ENCODE measurements around the gene SLC25A25.
A peak's percentile ranks its signal among the peaks of the same experiment; 100 is the strongest.

Gene SLC25A25

DNA sequence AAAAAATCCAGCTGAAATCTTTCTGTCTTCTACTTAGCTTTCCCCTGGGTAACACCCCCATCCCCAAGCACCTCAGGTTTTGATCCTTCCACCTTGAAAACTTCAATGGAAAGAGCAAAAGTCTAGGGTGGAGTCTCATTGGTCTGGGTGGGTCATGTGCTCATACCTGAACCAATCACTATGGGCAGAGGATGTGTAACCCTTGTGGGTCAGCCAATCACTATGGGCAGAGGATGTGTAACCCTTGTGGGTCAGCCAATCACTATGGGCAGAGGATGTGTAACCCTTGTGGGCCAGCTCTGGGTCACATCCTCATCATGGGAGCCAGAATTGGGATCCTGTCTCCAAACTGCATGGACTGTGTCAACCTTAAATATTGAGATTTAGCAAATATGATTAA is 19.4 kb upstream of the SLC25A25 start:
- no peak overlapping the region for H3K4me3 ChIP-seq
- H3K27ac ChIP-seq = no peak overlapping the region

DNA sequence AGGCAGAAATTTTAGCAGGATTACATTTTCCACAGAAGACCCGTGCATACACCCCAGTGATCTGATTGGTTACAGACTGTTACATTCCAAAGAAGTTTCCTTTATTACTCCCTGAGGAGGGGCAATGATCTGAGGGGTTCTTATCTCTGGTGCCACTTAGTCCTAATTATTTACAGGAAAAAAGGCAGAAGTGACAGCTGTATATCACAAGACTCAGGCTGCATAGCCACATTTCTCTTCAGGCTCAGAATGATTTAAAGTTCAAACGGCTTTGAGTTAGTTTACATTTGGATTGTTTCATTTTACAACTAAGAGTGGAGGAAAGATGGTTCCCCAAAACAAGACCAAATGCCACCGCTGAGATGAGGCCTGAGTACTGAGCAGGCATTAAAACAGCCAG is 18.2 kb upstream of the SLC25A25 start:
- no peak overlapping the region for H3K27ac ChIP-seq

DNA sequence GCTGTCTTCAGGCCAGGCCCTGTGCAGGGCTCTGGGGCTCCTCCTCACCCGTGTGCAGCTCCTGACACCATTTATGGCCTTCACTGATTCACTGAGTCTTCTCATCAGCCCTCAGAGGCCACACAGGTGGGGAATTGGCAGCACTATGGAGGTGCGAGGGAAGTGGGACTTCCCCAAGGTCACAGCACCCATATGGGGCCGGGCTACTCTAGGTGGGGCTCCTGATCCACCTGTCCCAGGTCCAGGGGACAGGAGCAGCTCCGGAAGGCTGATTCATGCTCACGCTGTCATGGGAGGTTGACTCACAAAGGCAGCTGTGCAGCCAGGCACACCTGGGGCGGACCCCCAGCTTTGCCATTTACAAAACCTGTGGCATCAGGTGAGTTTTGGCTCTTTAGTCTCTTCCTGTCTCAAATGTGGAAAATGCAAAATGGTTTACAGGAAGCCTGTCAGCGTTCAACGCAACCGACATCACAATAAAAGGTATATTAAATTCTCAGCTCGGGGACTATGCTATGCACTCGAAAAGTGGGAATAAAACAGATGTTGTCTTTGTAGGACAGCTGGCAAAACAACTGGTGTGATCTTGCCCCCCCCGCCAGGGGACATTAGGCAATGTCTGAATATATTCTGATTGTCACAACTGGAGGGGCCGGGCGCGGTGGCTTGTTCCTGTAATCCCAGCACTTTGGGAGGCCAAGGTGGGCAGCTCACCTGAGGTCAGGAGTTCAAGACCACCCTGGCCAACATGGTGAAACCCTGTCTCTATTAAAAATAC is 15.9 kb upstream of the SLC25A25 start:
- Histone ChIP-seq H3K27ac (peak overlapping the region in 10 of 21 experiments; percentile 1 to 73 (median 41)), H3K4me3 (no peak overlapping the region)

More for the DNA sequence above, 18.2 kb upstream of the SLC25A25 start:
- no peak overlapping the region for H3K4me3 ChIP-seq

DNA sequence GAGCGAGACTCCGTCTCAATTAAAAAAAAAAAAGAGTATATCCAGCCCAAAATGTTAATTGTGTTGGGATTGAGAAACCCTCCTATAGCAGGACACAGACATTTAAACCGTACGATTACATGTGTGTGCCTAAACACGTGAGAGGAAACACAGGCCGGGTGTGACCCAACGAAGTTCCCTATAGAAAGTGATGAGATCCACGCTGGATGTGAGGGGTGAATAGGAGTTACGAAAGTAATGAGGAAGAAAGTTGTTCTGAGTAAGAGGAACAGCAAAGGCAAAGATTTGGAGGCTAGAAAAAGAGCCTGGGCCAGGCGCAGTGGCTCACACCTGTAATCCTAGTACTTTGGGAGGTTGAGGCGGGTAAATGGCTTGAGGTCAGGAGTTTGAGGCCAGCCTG is 14.5 kb upstream of the SLC25A25 start:
- no peak overlapping the region for H3K4me3 ChIP-seq
- peak overlapping the region in 7 of 21 experiments; percentile 9 to 47 (median 43) for H3K27ac ChIP-seq

DNA sequence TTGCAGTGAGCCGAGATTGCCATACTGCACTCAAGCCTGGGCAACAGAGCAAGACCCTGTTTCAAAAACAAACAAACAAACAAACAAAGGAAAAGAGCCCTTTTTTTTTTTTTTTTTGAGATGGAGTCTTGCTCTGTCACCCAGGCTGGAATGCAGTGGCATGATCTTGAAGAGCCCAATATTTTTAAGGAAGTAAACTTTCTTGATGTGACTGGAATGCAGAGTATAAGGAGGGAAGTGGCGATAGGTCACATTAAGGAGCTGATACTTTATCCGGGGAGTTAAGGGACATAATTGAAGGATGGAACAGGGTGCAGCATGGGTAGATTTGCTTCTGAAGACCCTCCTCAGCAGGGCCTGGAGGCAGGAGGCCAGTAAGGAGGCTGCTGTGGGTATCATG is 13.9 kb upstream of the SLC25A25 start:
- Histone ChIP-seq H3K4me3 (no peak overlapping the region), H3K27ac (peak overlapping the region in 7 of 21 experiments; percentile 9 to 47 (median 43))

DNA sequence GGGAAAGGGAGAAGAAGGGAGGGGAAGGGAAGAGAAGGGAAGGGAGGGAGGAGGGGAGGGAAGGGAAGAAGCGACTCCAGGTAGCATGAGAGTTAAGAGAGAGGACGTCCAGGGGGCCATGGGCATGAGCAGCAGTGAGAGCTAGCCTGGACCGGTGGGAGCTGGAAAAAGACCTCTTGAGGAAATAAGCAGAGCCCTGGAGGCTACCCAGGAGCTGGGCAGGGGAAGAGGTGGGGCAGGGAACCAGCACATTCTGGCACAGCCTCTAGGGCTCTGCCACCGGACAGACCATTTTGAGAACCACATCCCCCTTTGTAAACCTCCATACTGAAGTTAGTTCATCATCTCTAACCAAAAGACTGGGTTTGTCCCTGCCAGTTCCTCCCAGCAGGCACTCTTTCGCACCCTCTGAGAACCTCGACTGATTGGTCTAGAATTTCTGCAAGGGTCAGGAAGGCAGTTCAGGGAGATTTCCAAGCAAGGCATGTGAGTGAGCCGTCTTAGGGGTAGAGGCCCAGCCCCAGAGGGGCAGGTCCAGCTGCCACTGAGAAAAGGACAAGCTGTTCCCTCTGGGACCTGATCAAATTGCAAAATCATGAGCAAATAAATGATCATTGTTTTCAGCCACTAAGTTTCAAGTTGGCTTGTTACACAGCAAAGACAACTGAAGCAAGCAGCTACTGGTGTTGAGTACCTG is 12.5 kb upstream of the SLC25A25 start:
- no peak overlapping the region for H3K4me3 ChIP-seq
- H3K27ac ChIP-seq = peak overlapping the region in 11 of 21 experiments; percentile 10 to 56 (median 32)

DNA sequence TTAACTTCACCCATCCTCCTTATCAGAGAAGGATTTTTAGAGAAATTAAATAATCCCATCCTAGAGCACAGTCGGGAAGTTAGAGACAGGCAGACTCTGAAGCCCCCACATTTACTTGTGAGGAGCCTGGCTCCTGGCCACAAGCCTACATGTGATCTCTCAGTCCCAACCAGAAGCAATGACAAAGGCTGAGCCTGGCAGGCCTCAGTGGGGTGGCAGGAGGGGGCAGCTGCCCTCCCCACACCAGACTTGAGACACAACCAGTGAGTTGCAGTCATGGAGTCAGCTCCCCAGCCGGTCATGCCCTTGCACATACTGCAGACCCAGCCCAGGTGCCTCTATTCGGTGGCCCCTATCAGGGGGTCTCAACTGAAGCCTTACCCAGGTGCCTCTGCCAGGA is 11.9 kb upstream of the SLC25A25 start:
- Histone ChIP-seq H3K4me3 (no peak overlapping the region), H3K27ac (peak overlapping the region in 10 of 21 experiments; percentile 7 to 56 (median 23))

DNA sequence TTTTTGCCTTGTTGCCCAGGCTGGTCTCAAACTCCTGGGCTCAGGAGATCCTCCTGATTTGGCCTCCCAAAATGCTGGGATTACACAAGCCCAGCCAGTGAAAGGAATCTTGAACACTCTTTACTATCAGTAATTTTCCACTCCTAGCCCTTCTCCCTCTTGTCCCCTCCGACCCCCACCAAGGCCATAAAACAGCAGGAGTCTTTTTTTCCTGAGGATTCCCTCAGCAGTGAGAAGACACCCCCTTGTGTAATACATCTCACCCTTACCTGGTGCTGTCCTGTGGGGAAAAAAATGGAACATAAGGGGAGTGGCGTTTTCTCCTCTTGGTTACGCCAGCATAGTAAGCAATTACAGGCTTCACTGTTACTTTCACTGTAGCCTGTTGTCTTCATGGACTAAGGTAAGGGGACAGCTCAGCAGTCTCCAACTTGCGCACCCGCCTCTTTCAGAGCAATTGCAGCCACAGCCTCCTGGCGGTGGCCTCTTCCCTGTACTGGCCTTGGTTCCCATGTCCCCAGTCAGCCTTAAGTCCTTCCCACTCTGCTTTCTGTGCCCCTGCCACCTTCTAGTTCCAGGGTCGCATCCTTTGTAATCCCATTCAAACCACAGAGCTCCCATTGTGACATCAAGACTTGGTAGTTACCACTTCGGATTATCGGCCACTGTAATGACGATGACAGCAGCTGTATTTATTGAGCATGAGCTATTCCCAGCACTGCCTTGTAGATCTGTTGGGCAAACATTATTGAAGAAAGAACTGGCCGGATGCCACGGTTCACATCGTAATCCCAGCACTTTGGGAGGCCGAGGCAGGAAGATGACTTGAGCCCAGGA is 10.9 kb upstream of the SLC25A25 start:
- H3K27ac ChIP-seq = peak overlapping the region in 3 of 21 experiments; percentile 3 to 42 (median 11)
- no peak overlapping the region for H3K4me3 ChIP-seq

DNA sequence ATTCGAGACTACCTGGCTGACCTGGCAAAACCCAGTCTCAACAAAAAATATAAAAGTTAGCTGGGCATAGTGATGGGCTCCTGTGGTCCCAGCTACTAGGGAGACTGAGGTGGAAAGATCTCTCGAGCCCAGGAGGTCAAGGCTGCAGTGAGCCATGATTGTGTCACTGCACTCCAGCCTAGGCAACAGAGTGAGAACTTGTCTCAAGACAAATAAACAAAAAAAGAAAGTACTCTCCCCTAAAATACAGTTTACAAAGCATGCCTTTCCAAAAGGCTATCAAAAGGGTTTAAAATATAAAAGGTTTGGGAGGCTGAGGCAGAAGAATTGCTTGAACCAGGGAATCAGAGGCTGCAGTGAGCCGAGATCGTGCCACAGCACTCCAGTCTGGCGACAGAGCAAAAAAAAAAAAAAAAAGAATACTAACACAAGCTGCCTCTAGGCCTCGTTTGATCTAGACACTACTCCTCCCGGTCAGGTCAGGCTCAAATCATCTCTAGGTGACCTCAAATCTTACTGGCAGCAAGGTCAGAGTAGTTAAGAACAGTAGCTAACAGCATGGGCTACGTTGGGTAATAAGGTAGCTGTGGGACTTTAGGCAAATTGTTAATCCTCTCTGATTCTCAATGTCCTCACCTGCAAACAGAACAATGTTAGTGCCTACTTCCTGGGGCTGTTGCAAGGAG is 10.2 kb upstream of the SLC25A25 start:
- Histone ChIP-seq H3K4me3 (no peak overlapping the region), H3K27ac (no peak overlapping the region)

DNA sequence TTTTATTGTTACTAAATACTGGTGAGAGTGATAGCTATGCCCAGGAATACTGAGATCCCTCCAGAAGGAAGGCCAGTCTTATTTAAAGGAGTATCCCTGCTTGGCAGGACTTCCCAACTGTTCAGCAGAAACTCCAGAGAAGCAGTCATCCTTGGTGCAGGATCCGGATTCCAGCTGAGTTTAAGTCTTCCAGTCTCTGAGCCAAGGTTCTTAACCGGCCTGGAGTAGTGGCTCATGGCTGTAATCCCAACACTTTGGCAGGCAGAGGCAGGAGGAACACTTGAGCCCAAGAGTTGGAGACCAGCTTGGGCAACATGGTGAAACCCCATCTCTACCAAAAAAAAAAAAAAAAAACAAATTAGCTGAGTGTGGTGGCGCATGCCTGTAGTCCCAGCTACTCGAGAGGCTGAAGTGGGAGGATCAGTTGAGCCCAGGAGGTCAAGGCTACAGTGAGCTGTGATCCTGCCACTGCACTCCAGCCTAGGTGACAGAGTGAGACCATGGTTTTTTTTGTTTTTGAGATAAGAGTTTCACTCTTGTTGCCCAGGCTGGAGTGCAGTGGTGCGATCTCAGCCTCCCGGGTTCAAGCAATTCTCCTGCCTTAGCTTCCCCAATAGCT is 8.6 kb upstream of the SLC25A25 start:
- no peak overlapping the region for H3K27ac ChIP-seq
- H3K4me3 ChIP-seq = no peak overlapping the region

DNA sequence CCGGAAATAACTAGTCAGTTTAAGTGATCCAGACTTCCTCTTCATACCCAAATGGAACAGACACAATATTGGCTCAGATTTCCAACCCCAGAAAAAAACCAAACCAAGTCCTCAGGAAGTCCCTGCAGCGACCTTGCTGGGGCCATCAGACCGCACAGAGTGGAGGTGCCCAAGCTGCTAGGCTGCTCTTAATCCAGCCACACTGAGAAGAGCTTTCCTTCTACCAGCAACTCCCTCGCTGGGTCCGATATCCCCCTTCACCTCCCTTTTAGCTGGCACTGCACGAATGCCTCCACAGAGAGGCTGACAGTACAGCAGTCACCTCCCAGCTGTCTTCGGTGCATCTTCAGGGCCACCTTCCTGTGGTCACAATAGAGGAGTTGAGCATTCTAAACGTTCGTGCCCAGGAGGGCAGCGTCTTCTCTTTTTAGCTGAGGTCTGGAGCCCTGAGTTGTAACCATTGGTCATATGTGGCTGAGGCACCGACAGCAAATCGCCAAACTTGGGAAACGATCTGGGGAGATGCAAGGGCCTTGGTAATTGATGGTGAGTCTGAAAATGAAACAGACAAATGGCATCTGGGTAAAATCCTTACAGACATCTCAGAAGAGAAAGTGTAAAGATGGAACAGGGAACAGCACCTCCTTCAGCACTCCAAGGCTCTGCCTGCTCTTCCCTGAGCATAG is 6.6 kb upstream of the SLC25A25 start:
- Histone ChIP-seq H3K27ac (peak overlapping the region in 13 of 21 experiments; percentile 2 to 79 (median 50)), H3K4me3 (no peak overlapping the region)

DNA sequence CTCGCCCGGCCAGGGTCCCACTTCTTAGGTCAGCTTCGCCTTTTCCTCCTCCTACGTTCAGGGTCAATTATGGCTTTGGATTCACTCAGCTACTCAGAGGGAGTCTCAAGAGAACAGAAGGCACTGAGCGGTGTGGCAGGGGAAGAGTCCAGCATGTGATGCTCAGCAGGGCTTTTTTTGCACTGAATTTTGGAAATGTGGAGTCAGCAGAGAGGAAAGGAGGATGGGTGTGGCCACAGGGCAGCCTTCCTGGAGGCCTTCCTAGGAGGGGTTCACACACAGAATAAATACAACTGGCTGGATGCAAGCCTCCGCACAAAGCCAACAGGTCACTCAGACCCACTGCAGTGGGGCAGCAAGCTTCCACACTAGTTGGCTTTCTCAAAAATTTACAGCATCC is 5.8 kb upstream of the SLC25A25 start:
- H3K4me3 ChIP-seq = no peak overlapping the region
- H3K27ac ChIP-seq = peak overlapping the region in 5 of 21 experiments; percentile 1 to 70 (median 14)

DNA sequence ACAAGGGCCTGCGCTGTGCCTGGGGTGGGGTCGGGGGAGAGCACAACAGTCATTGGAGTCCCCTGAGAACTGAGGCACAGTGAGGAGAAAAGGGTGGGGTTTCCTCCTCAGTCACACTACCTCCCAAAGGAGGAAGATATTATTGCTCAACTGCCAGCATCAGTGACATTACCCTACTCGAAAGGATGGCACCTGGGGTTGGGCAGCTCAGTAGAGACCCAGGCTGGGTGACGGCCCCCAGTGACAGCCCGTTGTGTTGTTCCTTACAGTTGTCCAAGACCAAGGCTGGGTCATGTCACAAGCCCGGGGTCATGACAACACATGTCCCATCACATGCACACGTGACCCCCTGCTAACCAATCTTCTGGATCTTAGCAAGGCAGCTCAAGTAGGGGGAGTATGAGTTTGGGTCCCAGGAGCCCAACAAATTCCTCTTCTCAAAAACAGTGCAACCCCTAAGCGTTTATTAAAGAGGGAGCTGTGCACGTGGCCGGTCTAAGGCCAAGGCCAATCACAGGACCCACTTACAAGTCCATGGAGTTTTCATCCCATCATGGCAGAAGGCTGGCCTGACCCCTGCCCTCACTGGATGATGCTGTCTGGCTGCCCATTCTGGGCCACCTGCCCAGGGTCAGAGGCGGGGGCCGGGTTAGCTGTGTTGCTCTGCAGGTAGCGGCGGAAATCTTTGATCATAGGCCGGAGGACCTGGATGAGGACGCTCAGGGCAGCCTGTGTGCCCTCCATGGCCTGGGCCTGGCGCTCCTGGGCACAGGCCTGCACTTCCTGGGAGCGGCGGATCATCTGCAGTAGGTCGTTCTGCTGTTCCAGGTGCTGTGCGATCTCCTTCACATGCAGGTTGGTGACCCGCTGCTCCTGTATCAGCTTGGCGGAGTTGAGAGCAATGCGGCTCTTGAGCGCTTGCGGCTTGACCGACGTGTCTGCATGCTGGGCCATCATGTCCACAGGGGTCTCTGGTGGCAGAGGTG is 4.9 kb upstream of the SLC25A25 start:
- Histone ChIP-seq H3K27ac (peak overlapping the region in 3 of 21 experiments; percentile 1 to 24 (median 14)), H3K4me3 (no peak overlapping the region)

DNA sequence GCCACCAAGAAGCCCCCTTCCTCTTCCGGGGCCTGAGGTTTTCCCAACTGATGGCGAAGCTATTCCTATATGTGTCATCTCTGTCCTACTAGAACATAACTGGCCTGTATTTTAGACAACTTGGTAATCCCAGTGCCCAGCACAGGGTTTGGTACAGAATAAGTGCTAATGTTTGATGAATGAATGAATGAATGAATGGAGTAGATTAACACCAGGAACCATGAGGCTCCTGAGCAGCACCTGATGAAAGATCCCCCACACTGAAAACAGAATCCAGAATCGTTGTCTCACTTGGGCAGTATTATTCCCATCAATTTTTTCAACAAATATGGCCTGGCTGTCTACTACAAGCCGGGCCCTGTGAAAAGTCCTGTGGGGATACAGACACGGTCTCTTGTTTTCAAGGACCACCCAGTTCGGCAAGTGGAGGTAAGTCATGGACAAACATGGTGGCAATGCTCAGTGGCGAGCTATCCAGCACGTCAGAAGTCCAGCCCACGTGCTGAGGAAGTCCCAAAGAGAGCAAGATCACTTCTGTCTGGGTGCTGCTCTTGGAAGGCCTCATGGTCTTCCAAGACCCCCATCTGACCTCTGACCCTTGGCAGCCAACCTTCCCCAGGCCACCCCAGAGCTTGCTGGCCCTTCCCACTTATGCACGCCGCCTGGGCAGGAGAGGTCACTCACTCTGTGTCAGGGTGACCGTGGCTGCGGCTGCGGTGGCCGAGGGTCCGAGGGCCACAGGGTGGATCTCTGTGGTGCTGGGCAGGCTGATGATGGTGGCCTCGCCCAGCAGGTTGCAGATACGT is 1.9 kb upstream of the SLC25A25 start:
- Histone ChIP-seq H3K4me3 (peak overlapping the region; percentile 29 to 97 (median 94)), H3K27ac (peak overlapping the region in 20 of 21 experiments; percentile 76 to 99 (median 96))

DNA sequence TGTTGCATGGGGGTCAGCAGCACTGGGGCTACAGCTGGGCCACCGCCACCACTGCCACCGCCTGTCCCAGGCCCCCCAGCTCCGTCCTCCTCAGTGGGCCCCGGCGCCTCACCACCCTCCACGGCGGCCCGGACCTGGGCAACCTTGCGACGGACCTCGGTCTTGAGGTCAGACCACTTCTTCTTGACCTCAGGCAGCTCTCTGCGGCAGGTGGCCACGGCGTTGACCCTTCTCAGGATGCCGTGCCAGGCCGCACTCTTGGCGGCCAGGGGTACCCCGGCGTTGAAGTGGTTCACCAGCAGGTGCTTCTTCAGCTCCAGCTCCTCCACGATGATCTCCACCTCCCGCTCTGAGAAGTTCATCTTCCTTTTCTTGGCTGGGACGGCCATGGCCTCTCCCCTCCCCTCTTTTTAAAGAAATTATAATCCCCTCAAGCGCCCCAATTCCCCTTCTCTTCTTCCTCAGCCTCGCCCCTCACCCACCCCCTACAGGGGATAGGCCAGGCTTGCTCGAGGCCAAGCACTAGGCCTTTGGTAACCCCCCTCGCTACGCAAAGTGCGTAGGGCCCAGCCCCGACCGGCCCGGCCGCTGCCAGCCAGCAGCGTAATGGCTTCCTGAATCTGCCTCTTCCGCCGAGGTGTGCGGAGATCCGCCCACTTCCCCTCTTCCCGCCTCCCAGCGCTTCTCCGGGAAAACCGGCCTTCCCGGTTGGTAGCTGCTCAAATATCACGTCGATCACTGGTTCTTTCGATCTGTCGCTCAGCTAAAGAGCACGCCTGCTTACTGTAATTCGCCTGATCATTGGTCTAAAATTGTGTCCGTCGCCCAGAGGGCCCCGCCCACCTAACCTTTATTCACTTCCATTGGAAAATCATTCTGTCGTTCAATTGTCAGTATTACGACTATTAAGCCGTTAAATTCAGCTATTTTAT is 1.1 kb upstream of the SLC25A25 start, which contains the start of gene NAIF1:
NAIF1 (minus strand) TSS at position 608 of the 932 bp plus-strand sequence; CDS start at position 389, 219 bp downstream.
- peak within 1 kb of the TSS; percentile 84 to 99 (median 96) for H3K27ac ChIP-seq
- H3K4me3 ChIP-seq = peak within 1 kb of the TSS; percentile 66 to 97 (median 94)
